Body of pancreas (tissue), 4 donors: ENCODE results near the gene ALG14. TPM values are rescaled to one million over a fixed set of nuclear protein-coding genes. Genes with fewer than 3 reads are reported as not detected.
A peak's percentile ranks its signal among the peaks of the same experiment; 100 is the strongest.

Source experiments
- ATAC-seq: fragments of 150-250 bp; one replicate; pipeline ENCODE4 v1.9.1; 2016
- DNase-seq, 4 donors: peaks; one replicate each; pipeline ENCODE4 v3.0.0-alpha.2; 2019
- H3K27ac ChIP-seq, 4 donors: fragments of 200-600 bp; sonication (generic); 1 replicate in 3 of 4; 2 replicates in 1 of 4; pipeline versions ENCODE4 v1.5.1 to v1.6.1; 2016 to 2019; ENCODE audit warnings: mild to moderate bottlenecking in 1 of 4, mixed read lengths in 1 of 4, moderate library complexity in 1 of 4
- H3K27me3 ChIP-seq, 2 donors: fragments of 200-600 bp; sonication (generic); one replicate each; pipeline ENCODE4 v1.6.0; 2016; ENCODE audit warnings: mild to moderate bottlenecking in 1 of 2
- H3K36me3 ChIP-seq, 2 donors: fragments of 200-600 bp; sonication (generic); replicated peaks in 1 of 2; 2 replicates each; pipeline ENCODE4 v1.5.1; 2016; ENCODE audit warnings: low read depth in 2 of 2; ENCODE audit not compliant: insufficient read depth in 1 of 2
- H3K4me1 ChIP-seq: fragments of 200-600 bp; sonication (generic); one replicate; pipeline ENCODE4 v1.6.0; 2016
- H3K4me3 ChIP-seq, 2 donors: fragments of 200-600 bp; sonication (generic); 1 replicate in 1 of 2; 2 replicates in 1 of 2; pipeline ENCODE4 v1.5.1; 2016 to 2019
- H3K9me3 ChIP-seq, 3 donors: fragments of 200-600 bp; sonication (generic); 1 replicate in 2 of 3; 2 replicates in 1 of 3; pipeline ENCODE4 v1.5.1; 2016
- POLR2A ChIP-seq, 3 donors: fragments of 450-650 bp; IDR thresholded peaks; one replicate each; pipeline ENCODE4 v1.6.1; 2016; ENCODE audit warnings: antibody characterized with exemption in 3 of 3, mild to moderate bottlenecking in 2 of 3
- WGBS, 2 donors: methylation state at CpG; one replicate each; pipeline ENCODE4 v1.1.5; 2017; 5-methylcytosine and 5-hydroxymethylcytosine counted together
- intact Hi-C: fragments of 100-400 bp; cut with DNase I; formaldehyde crosslinking; loops from one replicate; pipeline ENCODE4 v1.15.1; 2023
- total RNA-seq, 2 donors: library from RNA; depleted of rRNA; stranded (reverse); fragments of >200 nt; gene quantifications; one replicate each; pipeline ENCODE4 v1.1.0, GENCODE V29; 2016
- TF ChIP-seq, protein P1 (sequence below), 7 experiments: fragments of 450-650 bp in 4 of 7; fragments of 200-600 bp in 3 of 7; sonication (generic) in 3 of 7; IDR thresholded peaks; one replicate each; pipeline ENCODE4 v1.5.1; 2016 to 2019; ENCODE audit warnings: antibody characterized with exemption in 7 of 7

The ALG14 gene
- total RNA-seq, 2 donors from 2014 or later, result 0.78 to 0.99 TPM

DNA sequence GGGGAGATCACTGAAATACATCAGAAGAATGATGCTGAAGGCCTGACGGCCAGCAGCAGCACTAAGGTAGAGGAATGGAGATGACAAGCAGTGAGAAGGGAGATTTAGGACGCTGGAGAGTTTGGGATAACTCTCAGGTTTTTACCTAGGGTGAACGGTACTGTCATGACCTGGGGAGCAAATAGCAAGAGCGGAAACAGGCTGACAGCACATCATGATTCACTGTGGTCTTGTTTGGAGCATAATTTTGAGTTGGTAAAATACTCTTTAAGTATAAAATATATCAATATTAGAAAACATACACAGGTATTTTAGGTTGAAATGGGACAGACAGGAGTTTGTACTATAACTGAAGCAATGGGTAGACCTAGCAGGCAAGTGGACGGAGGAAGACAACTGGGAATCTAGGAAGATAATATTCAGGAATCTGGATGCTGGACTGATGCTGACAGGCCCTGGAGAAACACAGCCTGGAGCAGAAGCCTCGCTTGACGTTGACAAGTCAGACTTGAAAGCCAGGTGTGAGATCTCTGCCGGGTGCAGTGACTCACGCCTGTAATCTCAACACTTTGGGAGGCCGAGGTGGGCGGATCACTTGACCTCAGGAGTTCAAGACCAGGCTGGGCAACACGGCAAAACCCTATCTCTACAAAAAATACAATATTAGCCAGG is 33.3 kb downstream of the ALG14 start:
- DNase-seq (peak in 1 of 4 donors; percentile 35), ATAC-seq (no peak)
- intact Hi-C loops, result loop anchor here (5.0 to 10.0 kb wide), 2 partner anchors 105 to 187 kb away; no protein-coding TSS in a partner anchor
- no peak for TF ChIP-seq POLR2A (IDR thresholded peaks at IDR 0.05)
- TF ChIP-seq, protein P1, sequence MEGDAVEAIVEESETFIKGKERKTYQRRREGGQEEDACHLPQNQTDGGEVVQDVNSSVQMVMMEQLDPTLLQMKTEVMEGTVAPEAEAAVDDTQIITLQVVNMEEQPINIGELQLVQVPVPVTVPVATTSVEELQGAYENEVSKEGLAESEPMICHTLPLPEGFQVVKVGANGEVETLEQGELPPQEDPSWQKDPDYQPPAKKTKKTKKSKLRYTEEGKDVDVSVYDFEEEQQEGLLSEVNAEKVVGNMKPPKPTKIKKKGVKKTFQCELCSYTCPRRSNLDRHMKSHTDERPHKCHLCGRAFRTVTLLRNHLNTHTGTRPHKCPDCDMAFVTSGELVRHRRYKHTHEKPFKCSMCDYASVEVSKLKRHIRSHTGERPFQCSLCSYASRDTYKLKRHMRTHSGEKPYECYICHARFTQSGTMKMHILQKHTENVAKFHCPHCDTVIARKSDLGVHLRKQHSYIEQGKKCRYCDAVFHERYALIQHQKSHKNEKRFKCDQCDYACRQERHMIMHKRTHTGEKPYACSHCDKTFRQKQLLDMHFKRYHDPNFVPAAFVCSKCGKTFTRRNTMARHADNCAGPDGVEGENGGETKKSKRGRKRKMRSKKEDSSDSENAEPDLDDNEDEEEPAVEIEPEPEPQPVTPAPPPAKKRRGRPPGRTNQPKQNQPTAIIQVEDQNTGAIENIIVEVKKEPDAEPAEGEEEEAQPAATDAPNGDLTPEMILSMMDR (IDR thresholded peaks at IDR 0.05), result no peak
- Histone ChIP-seq H3K4me3 (no peak overlapping the region), H3K36me3 (no peaks in the 10 kb centered on the region), H3K4me1 (peaks cover 18% of the 10 kb centered on the region), H3K27ac (no peak overlapping the region), H3K27me3 (no peaks in the 10 kb centered on the region), H3K9me3 (no peaks in the 10 kb centered on the region)
- WGBS, 2 donors, result 66 to 70% methylated on average over 11 to 12 of the region's 12 CpGs

DNA sequence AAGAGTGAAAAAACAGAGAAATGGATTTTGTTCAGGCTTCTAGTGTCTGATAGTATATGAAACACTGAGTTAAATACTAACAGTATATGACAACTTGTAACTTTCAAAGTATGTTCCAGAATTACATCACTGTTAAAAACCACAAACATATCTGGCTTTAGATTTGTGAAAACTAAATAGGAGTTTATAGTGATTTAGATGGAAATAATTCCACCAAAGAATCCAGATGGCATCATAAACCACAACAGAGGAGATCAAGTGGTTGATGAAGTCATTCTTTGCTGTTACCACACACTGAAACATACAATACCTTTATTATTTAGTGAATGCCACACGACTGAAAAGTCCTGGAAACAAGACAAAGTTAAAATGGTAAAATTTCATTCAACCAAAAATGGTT is 37.2 kb downstream of the ALG14 start:
- WGBS, 2 donors, result 76 to 82% methylated on average over 1 of the region's 1 CpG
- Histone ChIP-seq H3K36me3 (no peaks in the 10 kb centered on the region), H3K27me3 (no peaks in the 10 kb centered on the region), H3K9me3 (no peaks in the 10 kb centered on the region), H3K4me3 (no peak overlapping the region), H3K4me1 (no peaks in the 10 kb centered on the region), H3K27ac (no peak overlapping the region)
- DNase-seq (no peak), ATAC-seq (no peak)
- TF ChIP-seq, protein P1 (IDR thresholded peaks at IDR 0.05), result no peak
- no peak for TF ChIP-seq POLR2A (IDR thresholded peaks at IDR 0.05)
- intact Hi-C loops, result loop anchor here (10.0 kb wide), 1 partner anchor 101 kb away; no protein-coding TSS in a partner anchor

DNA sequence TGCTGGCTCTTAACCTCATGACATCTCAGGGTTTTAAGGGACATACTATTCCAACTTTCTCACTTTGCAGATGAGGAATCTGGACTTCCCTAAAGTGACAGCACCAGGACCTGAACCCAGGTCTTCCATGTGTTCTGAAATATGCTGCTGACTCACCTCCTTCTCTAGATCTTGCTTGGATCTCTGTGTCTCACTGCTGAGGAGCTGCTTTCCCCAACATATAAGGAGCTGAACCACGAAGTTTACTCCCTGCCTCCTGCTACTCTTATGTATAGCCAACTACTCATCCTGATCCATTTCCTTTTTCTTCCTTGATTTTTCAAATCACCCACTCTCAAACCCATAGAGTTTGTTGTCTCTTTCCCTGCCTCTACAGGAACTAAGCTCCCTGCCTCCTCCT is 38.2 kb downstream of the ALG14 start:
- no peak for TF ChIP-seq POLR2A (IDR thresholded peaks at IDR 0.05)
- TF ChIP-seq, protein P1 (IDR thresholded peaks at IDR 0.05), result no peak
- 86 to 96% methylated on average over 1 of the region's 1 CpG for WGBS, 2 donors
- no peaks in the 10 kb centered on the region for H3K4me1 ChIP-seq
- H3K9me3 ChIP-seq, result no peaks in the 10 kb centered on the region
- ATAC-seq (no peak), DNase-seq (no peak)
- H3K4me3 ChIP-seq, result no peak overlapping the region
- H3K27me3 ChIP-seq, result no peaks in the 10 kb centered on the region
- no peaks in the 10 kb centered on the region for H3K36me3 ChIP-seq
- intact Hi-C loops, result loop anchor here (10.0 kb wide), 1 partner anchor 100 kb away; no protein-coding TSS in a partner anchor
- H3K27ac ChIP-seq, result no peak overlapping the region

DNA sequence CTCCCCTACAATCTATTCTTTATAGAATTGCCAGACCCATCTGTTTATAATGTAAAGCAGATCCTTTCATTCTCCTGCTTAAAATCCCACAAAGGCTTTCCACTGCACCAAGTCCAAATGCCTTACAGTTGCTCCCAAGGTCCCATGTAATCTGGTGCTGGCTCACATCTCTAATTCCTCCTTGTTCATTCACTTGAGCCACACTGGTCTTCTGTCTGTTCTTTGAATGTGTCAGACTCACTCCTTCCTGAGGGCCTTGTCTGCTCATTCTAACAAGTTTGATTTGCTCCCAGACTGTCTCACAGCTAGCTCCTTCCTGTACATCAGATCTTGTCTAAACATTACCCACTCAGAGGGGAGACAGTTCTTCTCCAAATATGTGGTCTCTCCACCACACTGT is 38.9 kb downstream of the ALG14 start:
- no peaks in the 10 kb centered on the region for H3K27me3 ChIP-seq
- ATAC-seq, result no peak
- H3K4me1 ChIP-seq, result no peaks in the 10 kb centered on the region
- H3K36me3 ChIP-seq, result no peaks in the 10 kb centered on the region
- DNase-seq, result no peak
- intact Hi-C loops, result loop anchor here (10.0 kb wide), 1 partner anchor 99 kb away; no protein-coding TSS in a partner anchor
- TF ChIP-seq POLR2A (IDR thresholded peaks at IDR 0.05), result no peak
- TF ChIP-seq, protein P1 (IDR thresholded peaks at IDR 0.05), result no peak
- no peaks in the 10 kb centered on the region for H3K9me3 ChIP-seq
- no peak overlapping the region for H3K4me3 ChIP-seq
- H3K27ac ChIP-seq, result no peak overlapping the region

DNA sequence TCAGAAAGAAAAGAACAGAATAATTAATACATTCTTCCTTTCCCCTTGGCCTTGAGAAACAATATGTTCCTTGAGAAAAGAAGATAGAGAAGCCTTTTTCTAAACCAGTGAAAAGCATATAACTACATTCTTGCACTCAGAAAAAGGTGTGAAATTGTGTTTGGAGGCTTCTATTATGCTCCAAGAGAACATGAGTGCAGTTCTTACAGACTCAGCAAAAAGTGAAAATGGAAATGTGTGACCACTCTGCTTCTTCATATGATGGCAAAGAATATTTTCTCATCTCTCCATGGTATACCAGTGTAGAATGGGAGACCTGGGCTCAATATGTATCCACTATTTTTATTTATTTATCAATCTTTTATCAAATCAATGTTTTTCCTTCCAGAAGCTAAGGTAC is 43.2 kb downstream of the ALG14 start:
- Histone ChIP-seq H3K36me3 (no peaks in the 10 kb centered on the region), H3K4me1 (no peaks in the 10 kb centered on the region), H3K4me3 (no peak overlapping the region), H3K9me3 (no peaks in the 10 kb centered on the region), H3K27me3 (no peaks in the 10 kb centered on the region), H3K27ac (no peak overlapping the region)
- DNase-seq (no peak), ATAC-seq (no peak)
- intact Hi-C loops, result no loop called here
- TF ChIP-seq, protein P1 (IDR thresholded peaks at IDR 0.05), result no peak
- TF ChIP-seq POLR2A (IDR thresholded peaks at IDR 0.05), result no peak
